Activated naive CD8-positive, alpha-beta T cell treated with anti-CD3 and anti-CD28 coated beads for 36 hours (primary cell): ENCODE results near the gene CDKL1. TPM values are rescaled to one million over a fixed set of nuclear protein-coding genes. Genes with fewer than 3 reads are reported as not detected.
A peak's percentile ranks its signal among the peaks of the same experiment; 100 is the strongest.
"Not testable (repeated sequence)": the region's sequence is repeated elsewhere in the genome, so short reads cannot be mapped to it uniquely, and the experiment has no call there.

Source experiments
- DNase-seq: peaks from one replicate; pipeline ENCODE4 v3.0.0; 2021
- H3K27ac Mint-ChIP-seq: one replicate; pipeline ENCODE4 v1.8.0; 2022; ENCODE audit warnings: mild to moderate bottlenecking, moderate library complexity, mixed read lengths
- H3K27me3 Mint-ChIP-seq: one replicate; pipeline ENCODE4 v1.8.0; 2022; ENCODE audit warnings: mild to moderate bottlenecking, mixed read lengths
- H3K36me3 Mint-ChIP-seq: one replicate; pipeline ENCODE4 v1.8.0; 2021; ENCODE audit warnings: mild to moderate bottlenecking, mixed read lengths
- H3K4me1 Mint-ChIP-seq: one replicate; pipeline ENCODE4 v1.8.0; 2021; ENCODE audit warnings: mixed read lengths
- H3K4me3 Mint-ChIP-seq: one replicate; pipeline ENCODE4 v1.8.0; 2022; ENCODE audit warnings: mild to moderate bottlenecking, moderate library complexity, mixed read lengths
- H3K9me3 Mint-ChIP-seq: one replicate; pipeline ENCODE4 v1.8.0; 2022; ENCODE audit warnings: mixed read lengths
- total RNA-seq, 2 experiments: library from RNA; stranded (reverse); gene quantifications; one replicate each; pipeline ENCODE4 v1.2.3, GENCODE V29; 2021

The CDKL1 gene
- total RNA-seq, 2 experiments from 2014 or later, result 6.5 to 7.4 TPM

GRCh38 chr14:50371546-50371945 lies 25.1 kb downstream of the CDKL1 start:
- Mint-ChIP-seq H3K27ac (no peak overlapping the region), H3K27me3 (no peaks in the 10 kb centered on the region), H3K4me1 (peaks cover 13% of the 10 kb centered on the region), H3K9me3 (no peaks in the 10 kb centered on the region), H3K36me3 (no peaks in the 10 kb centered on the region), H3K4me3 (no peak overlapping the region)
- DNase-seq, result no peak

DNA sequence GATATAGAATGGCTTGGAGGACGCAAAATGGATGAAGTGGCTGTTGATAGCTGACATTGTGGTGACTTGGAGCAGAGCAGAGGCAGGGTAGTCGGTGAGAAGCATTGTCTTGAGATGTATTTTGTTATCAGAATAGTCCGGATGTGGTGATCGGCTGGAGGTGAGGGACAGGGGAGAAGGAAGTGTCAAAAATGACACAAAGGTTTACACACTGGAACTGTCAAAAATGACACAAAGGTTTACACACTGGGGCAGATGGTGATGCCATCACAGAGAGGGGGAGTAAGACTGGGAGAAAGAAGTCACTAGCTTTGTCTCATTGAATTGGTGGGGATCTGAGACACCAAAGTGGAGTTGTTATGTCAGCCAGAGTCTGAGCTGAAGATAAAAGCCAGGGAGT lies 30.1 kb downstream of the CDKL1 start:
- peaks cover 12% of the 10 kb centered on the region for H3K36me3 Mint-ChIP-seq
- H3K9me3 Mint-ChIP-seq, result peaks cover 7% of the 10 kb centered on the region
- DNase-seq, result no peak
- peaks cover 29% of the 10 kb centered on the region for H3K4me1 Mint-ChIP-seq
- H3K4me3 Mint-ChIP-seq, result no peak overlapping the region
- no peaks in the 10 kb centered on the region for H3K27me3 Mint-ChIP-seq
- H3K27ac Mint-ChIP-seq, result peak overlapping the region; percentile 43

DNA sequence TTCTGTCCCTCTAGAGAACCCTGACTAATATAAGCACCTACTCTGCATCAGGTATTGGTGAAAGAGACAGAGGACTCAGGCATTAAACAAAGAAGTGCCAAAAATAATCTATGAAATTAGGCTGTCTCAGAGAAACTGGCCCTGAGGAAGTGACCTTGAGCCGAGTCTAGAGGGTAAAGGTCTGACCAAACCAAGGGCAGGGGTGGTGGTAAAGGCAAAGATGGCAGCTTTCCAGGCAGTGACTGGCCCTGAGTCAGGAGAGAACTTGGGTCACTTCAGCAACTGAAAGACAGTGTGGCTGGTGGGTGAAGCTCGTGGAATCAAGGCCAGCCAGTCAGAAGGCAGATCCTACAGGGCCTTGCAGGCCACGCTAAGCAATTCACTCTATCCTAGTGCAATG lies 30.6 kb downstream of the CDKL1 start:
- Mint-ChIP-seq H3K27ac (no peak overlapping the region), H3K36me3 (peaks cover 12% of the 10 kb centered on the region), H3K4me1 (peaks cover 29% of the 10 kb centered on the region), H3K4me3 (no peak overlapping the region), H3K9me3 (peaks cover 7% of the 10 kb centered on the region), H3K27me3 (no peaks in the 10 kb centered on the region)
- no peak for DNase-seq

DNA sequence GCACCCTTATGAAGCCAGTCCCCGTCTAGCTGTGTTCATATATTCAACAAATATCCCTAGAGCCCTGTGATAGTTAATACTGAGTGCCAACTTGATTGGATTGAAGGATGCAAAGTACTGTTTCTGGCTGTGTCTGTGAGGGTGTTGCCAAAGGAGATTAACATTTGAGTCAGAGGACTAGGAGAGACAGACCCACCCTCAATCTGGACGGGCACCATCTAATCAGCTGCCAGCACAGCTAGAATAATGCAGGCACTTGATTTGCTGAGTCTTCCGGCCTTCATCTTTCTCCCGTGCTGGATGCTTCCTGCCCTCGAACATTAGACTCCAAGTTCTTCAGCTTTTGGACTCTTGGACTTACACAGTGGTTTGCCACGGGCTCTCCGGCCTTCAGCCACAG lies 31.1 kb downstream of the CDKL1 start:
- H3K4me3 Mint-ChIP-seq, H3K27me3 Mint-ChIP-seq, DNase-seq, H3K27ac Mint-ChIP-seq, H3K9me3 Mint-ChIP-seq: not testable (repeated sequence)
- Mint-ChIP-seq H3K4me1 (peaks cover 29% of the 10 kb centered on the region), H3K36me3 (peaks cover 12% of the 10 kb centered on the region)

GRCh38 chr14:50364792-50365191 lies 31.9 kb downstream of the CDKL1 start:
- peaks cover 13% of the 10 kb centered on the region for H3K36me3 Mint-ChIP-seq
- H3K9me3 Mint-ChIP-seq, result peaks cover 7% of the 10 kb centered on the region
- H3K27ac Mint-ChIP-seq, result no peak overlapping the region
- no peak for DNase-seq
- H3K4me3 Mint-ChIP-seq, result no peak overlapping the region
- peaks cover 29% of the 10 kb centered on the region for H3K4me1 Mint-ChIP-seq
- no peaks in the 10 kb centered on the region for H3K27me3 Mint-ChIP-seq

DNA sequence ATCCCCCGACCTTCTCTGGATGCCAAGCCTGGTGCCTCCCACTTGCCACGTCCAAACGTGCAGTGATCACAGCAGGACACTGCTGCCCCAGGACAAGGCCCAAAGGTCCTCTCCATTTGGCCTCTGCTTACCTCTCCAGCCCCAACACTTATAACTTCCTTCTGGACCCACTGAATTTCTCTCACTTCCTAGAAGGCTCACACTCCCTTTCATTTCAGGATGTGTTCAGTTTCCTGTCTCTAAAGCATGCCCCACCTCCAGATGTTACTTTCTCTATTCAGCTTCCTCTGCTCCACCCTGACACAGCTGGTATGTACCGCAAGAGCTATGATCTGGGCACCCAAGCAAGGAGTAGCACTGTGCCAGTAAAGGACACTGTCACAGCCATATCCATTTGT lies 33.0 kb downstream of the CDKL1 start:
- peak overlapping the region; percentile 91 for H3K27ac Mint-ChIP-seq
- DNase-seq, result peak; percentile 45
- peaks cover 7% of the 10 kb centered on the region for H3K9me3 Mint-ChIP-seq
- no peaks in the 10 kb centered on the region for H3K27me3 Mint-ChIP-seq
- H3K4me3 Mint-ChIP-seq, result peak overlapping the region; percentile 80
- H3K36me3 Mint-ChIP-seq, result peaks cover 13% of the 10 kb centered on the region
- H3K4me1 Mint-ChIP-seq, result peaks cover 29% of the 10 kb centered on the region

DNA sequence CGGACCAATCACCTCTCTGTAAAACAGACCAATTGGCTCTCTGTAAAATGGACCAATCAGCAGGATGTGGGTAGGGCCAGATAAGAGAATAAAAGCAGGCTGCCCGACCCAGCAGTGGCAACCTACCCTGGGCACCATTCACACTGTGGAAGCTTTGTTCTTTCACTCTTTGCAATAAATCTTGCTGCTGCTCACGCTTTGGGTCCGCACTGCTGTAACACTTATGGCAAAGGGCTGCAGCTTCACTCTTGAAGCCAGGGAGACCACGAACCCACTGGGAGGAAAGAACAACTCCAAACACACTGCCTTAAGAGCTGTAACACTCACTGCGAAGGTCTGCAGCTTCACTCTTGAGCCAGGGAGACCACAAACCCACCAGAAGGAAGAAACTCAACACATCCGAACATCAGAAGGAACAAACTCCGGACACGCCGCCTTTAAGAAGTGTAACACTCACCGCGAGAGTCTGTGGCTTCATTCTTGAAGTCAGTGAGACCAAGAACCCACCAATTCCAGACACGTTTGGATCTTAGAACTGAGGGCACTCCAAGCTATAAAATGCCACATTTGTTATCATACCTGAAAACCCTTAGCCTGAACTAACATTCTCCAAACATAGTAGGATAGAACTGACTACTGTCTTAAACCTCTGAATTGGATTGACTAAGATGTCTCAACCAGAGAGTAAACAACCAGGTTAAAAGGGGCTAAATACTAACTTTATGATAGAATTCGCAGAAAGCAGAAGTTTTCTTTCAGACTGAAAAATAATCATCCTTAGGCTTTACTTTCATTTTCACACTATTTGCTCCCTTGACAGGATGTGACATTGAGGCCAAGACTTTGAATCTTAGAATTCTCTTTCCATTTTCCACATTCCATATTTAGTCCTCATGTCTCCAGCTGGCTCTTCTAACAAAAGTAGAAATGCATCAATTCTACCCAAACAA lies 33.6 kb downstream of the CDKL1 start:
- Mint-ChIP-seq H3K9me3 (peaks cover 7% of the 10 kb centered on the region), H3K36me3 (peaks cover 17% of the 10 kb centered on the region), H3K4me3 (peak overlapping the region; percentile 80), H3K27ac (peak overlapping the region; percentile 91), H3K4me1 (peaks cover 29% of the 10 kb centered on the region), H3K27me3 (no peaks in the 10 kb centered on the region)
- peak; percentile 50 for DNase-seq

- Mint-ChIP-seq H3K36me3 (peaks cover 28% of the 10 kb centered on the region), H3K4me1 (peaks cover 26% of the 10 kb centered on the region)
- H3K27ac Mint-ChIP-seq, DNase-seq, H3K27me3 Mint-ChIP-seq, H3K9me3 Mint-ChIP-seq, H3K4me3 Mint-ChIP-seq: not testable (repeated sequence)
These were observed 34.9 kb downstream of the CDKL1 start for GRCh38 chr14:50361473-50362403.

- H3K27me3 Mint-ChIP-seq, result no peaks in the 10 kb centered on the region
- peaks cover 25% of the 10 kb centered on the region for H3K4me1 Mint-ChIP-seq
- DNase-seq, result no peak
- H3K9me3 Mint-ChIP-seq, result peaks cover 7% of the 10 kb centered on the region
- no peak overlapping the region for H3K4me3 Mint-ChIP-seq
- no peak overlapping the region for H3K27ac Mint-ChIP-seq
- H3K36me3 Mint-ChIP-seq, result peaks cover 34% of the 10 kb centered on the region
These were observed 35.8 kb downstream of the CDKL1 start for GRCh38 chr14:50360851-50361250.

DNA sequence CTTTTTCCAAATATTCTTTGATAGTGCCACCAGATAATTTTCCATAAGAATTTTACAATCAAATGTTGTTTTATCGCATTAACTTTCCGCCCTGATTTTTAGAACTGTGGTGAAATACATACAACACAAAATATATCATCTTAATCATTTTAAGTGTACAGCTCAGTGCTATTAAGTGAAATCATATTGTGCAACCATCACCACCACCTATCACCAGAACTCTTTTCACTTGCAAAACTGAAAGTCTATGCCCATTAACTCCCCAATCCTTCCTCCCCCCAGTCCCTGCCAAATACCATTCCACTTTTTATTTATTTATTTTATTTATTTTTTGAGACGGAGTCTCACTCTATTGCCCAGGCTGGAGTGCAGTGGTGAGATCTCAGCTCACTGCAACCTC lies 36.6 kb downstream of the CDKL1 start:
- peaks cover 7% of the 10 kb centered on the region for H3K9me3 Mint-ChIP-seq
- no peak for DNase-seq
- peaks cover 30% of the 10 kb centered on the region for H3K4me1 Mint-ChIP-seq
- H3K4me3 Mint-ChIP-seq, result no peak overlapping the region
- H3K27me3 Mint-ChIP-seq, result no peaks in the 10 kb centered on the region
- peaks cover 34% of the 10 kb centered on the region for H3K36me3 Mint-ChIP-seq
- no peak overlapping the region for H3K27ac Mint-ChIP-seq

DNA sequence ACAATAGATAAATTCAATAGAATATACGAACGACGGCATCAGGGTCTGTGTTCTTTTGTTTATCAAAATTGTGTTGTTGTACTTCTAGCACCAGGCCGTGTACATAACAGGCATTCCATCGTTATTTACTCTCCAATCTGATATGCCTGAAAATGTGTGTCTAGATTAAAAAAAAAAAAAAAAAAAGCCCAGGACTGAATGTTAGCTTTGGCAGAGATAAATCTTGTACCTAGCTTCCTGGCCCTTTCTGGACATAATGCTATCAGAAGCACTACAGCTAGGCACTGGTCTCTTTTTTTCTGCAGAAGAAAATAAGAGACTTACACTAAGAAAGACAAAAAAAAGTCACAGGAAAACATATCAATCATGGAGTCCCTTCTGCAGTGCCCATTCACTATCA lies 37.0 kb downstream of the CDKL1 start:
- Mint-ChIP-seq H3K27ac (no peak overlapping the region), H3K9me3 (peaks cover 7% of the 10 kb centered on the region), H3K36me3 (peaks cover 34% of the 10 kb centered on the region), H3K27me3 (no peaks in the 10 kb centered on the region), H3K4me3 (no peak overlapping the region), H3K4me1 (peaks cover 30% of the 10 kb centered on the region)
- no peak for DNase-seq

- H3K9me3 Mint-ChIP-seq, result peaks cover 6% of the 10 kb centered on the region
- no peak overlapping the region for H3K27ac Mint-ChIP-seq
- DNase-seq, result no peak
- no peaks in the 10 kb centered on the region for H3K27me3 Mint-ChIP-seq
- H3K4me3 Mint-ChIP-seq, result no peak overlapping the region
- peaks cover 19% of the 10 kb centered on the region for H3K4me1 Mint-ChIP-seq
- peaks cover 28% of the 10 kb centered on the region for H3K36me3 Mint-ChIP-seq
These were observed 38.8 kb downstream of the CDKL1 start for GRCh38 chr14:50357753-50358395.

DNA sequence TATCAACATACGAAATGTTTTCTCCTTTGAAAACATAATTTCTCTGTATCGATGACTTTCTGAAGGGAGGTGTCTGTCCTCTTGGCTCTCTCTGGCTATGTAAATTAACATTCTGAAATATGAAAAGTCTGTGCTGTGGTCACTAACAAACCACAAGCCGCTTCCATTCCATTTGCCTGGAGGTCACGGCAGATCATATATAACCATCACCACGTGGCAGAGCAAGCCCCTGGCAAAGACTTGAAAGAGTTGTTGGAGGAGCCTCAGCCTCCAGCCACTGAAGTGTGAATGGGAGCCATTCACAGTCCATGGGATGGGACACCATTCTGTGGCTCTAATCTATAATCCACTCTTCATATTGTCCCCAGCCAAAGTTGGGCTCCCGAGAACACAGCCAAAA lies 39.6 kb downstream of the CDKL1 start:
- DNase-seq, result no peak
- Mint-ChIP-seq H3K36me3 (peaks cover 22% of the 10 kb centered on the region), H3K4me1 (peaks cover 13% of the 10 kb centered on the region), H3K27ac (no peak overlapping the region), H3K9me3 (no peaks in the 10 kb centered on the region), H3K27me3 (no peaks in the 10 kb centered on the region), H3K4me3 (no peak overlapping the region)

- H3K27ac Mint-ChIP-seq, DNase-seq, H3K9me3 Mint-ChIP-seq, H3K27me3 Mint-ChIP-seq, H3K4me3 Mint-ChIP-seq: not testable (repeated sequence)
- Mint-ChIP-seq H3K4me1 (peaks cover 13% of the 10 kb centered on the region), H3K36me3 (peaks cover 22% of the 10 kb centered on the region)
These were observed 40.4 kb downstream of the CDKL1 start for GRCh38 chr14:50356283-50356682.

DNA sequence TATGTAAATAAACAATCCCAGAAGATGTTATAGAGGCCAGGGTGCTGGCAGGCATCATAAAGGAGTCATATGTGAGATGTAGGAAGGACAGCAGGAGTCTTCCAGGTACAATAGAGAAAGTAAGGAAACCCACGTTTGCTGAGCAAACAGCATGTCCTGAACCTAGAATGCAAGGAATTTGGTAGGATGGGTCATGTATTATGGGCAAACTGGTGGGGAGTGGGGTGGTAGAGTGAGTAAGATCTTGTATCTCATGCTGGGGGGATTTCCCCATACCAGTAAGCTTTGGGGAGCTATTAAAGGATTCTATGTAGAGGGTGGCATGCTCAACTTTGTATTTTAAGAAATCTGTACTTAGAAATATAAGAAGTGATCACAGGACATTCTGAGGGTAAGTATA lies 41.0 kb downstream of the CDKL1 start:
- Mint-ChIP-seq H3K27ac (no peak overlapping the region), H3K36me3 (peaks cover 22% of the 10 kb centered on the region), H3K27me3 (no peaks in the 10 kb centered on the region), H3K9me3 (no peaks in the 10 kb centered on the region), H3K4me3 (no peak overlapping the region), H3K4me1 (peaks cover 13% of the 10 kb centered on the region)
- DNase-seq, result no peak
